IMR-90 (cell line): ENCODE data around the gene OSGEP.
"Not testable (repeated sequence)": the region's sequence is repeated elsewhere in the genome, so short reads cannot be mapped to it uniquely, and the experiment has no call there.

ENCODE experiments used
- CEBPB ChIP-seq: IDR thresholded peaks from 2 replicates; pipeline ENCODE4 v1.6.1; 2012; ENCODE audit warnings: low read depth, low read length, improper control_type of control experiment
- MAFK ChIP-seq: IDR thresholded peaks from 2 replicates; pipeline ENCODE4 v1.6.1; 2012; ENCODE audit warnings: low read depth, low read length, improper control_type of control experiment
- MAZ ChIP-seq: IDR thresholded peaks from 2 replicates; pipeline ENCODE4 v1.6.1; 2012; ENCODE audit warnings: low read depth, mild to moderate bottlenecking, low read length, improper control_type of control experiment, moderate library complexity, borderline replicate concordance
- MXI1 ChIP-seq: IDR thresholded peaks from 2 replicates; pipeline ENCODE4 v1.6.1; 2012; ENCODE audit warnings: low read depth, mild to moderate bottlenecking, low read length, moderate library complexity, borderline replicate concordance
- POLR2A ChIP-seq: IDR thresholded peaks from 2 replicates; pipeline ENCODE4 v1.6.1; 2012; ENCODE audit warnings: mild to moderate bottlenecking, low read depth, low read length
- SMC3 ChIP-seq: fragments of 150-350 bp; IDR thresholded peaks from 2 replicates; pipeline ENCODE4 v1.6.1; 2016; ENCODE audit warnings: low read depth, mild to moderate bottlenecking, antibody characterized with exemption, low read length, moderate library complexity
- TF ChIP-seq, protein P1 (sequence below): conservative IDR thresholded peaks from 2 replicates; pipeline ENCODE4 v1.5.1; 2012; ENCODE audit warnings: mild to moderate bottlenecking, low read depth, low read length, improper control_type of control experiment
- TF ChIP-seq, protein P2 (sequence below): fragments of 150-350 bp; IDR thresholded peaks from 2 replicates; pipeline ENCODE4 v1.6.1; 2016; ENCODE audit warnings: low read depth, mild to moderate bottlenecking, low read length, moderate library complexity, borderline replicate concordance
- TF ChIP-seq, protein P3 (sequence below): fragments of 150-350 bp; IDR thresholded peaks from 2 replicates; pipeline ENCODE4 v1.6.1; 2017; ENCODE audit warnings: mild to moderate bottlenecking, antibody characterized with exemption, low read length, low read depth

DNA sequence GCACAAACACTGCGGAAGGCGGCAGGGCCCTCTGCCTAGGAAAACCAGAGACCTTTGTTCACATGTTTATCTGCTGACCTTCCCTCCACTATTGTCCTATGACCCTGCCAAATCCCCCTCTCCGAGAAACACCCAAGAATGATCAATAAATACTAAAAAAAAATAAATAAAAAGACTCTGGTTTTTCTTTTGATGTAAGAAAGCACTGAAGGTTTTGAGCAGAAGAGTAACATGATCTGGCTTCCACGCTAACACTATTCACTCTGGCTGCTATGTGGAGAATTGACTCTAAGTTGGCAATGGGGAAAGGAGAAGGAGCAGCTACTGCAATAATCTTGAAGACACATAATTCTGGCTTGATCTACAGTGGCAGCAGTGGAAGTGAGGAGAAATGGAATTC lies 11.0 kb downstream of the OSGEP start:
- TF ChIP-seq MXI1, CEBPB, MAZ, POLR2A, MAFK, SMC3: not testable (repeated sequence)
- TF ChIP-seq, protein P1, sequence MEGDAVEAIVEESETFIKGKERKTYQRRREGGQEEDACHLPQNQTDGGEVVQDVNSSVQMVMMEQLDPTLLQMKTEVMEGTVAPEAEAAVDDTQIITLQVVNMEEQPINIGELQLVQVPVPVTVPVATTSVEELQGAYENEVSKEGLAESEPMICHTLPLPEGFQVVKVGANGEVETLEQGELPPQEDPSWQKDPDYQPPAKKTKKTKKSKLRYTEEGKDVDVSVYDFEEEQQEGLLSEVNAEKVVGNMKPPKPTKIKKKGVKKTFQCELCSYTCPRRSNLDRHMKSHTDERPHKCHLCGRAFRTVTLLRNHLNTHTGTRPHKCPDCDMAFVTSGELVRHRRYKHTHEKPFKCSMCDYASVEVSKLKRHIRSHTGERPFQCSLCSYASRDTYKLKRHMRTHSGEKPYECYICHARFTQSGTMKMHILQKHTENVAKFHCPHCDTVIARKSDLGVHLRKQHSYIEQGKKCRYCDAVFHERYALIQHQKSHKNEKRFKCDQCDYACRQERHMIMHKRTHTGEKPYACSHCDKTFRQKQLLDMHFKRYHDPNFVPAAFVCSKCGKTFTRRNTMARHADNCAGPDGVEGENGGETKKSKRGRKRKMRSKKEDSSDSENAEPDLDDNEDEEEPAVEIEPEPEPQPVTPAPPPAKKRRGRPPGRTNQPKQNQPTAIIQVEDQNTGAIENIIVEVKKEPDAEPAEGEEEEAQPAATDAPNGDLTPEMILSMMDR: not testable (repeated sequence)
- TF ChIP-seq, protein P2, sequence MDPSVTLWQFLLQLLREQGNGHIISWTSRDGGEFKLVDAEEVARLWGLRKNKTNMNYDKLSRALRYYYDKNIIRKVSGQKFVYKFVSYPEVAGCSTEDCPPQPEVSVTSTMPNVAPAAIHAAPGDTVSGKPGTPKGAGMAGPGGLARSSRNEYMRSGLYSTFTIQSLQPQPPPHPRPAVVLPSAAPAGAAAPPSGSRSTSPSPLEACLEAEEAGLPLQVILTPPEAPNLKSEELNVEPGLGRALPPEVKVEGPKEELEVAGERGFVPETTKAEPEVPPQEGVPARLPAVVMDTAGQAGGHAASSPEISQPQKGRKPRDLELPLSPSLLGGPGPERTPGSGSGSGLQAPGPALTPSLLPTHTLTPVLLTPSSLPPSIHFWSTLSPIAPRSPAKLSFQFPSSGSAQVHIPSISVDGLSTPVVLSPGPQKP: not testable (repeated sequence)
- TF ChIP-seq, protein P3, sequence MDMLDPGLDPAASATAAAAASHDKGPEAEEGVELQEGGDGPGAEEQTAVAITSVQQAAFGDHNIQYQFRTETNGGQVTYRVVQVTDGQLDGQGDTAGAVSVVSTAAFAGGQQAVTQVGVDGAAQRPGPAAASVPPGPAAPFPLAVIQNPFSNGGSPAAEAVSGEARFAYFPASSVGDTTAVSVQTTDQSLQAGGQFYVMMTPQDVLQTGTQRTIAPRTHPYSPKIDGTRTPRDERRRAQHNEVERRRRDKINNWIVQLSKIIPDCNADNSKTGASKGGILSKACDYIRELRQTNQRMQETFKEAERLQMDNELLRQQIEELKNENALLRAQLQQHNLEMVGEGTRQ: not testable (repeated sequence)
